IPS-18c (cell line): ENCODE data around the gene SYN1.

Source experiments
- H3K4me3 ChIP-seq: 2 replicates; pipeline ENCODE4 v1.7.0; 2013; ENCODE audit warnings: low read depth, mild to moderate bottlenecking, low read length, moderate library complexity; ENCODE audit not compliant: insufficient read depth
- H3K9me3 ChIP-seq: one replicate; pipeline ENCODE4 v1.6.1; 2013; ENCODE audit warnings: mild to moderate bottlenecking, low read length, moderate library complexity; ENCODE audit not compliant: control insufficient read depth, insufficient read depth

The SYN1 gene

GRCh38 chrX:47643926-47644325 lies 24.3 kb upstream of the SYN1 start:
- Histone ChIP-seq H3K4me3 (no peak overlapping the region), H3K9me3 (peaks cover 19% of the 10 kb centered on the region)

GRCh38 chrX:47638816-47639215 lies 19.2 kb upstream of the SYN1 start:
- no peak overlapping the region for H3K4me3 ChIP-seq

GRCh38 chrX:47637546-47638195 lies 18.0 kb upstream of the SYN1 start:
- peak overlapping the region; percentile 15; the same call in 1 of the 2 replicates for H3K4me3 ChIP-seq

More at GRCh38 chrX:47638816-47639215, 19.2 kb upstream of the SYN1 start:
- H3K9me3 ChIP-seq, result peaks cover 20% of the 10 kb centered on the region

GRCh38 chrX:47634871-47635575 lies 15.4 kb upstream of the SYN1 start:
- Histone ChIP-seq H3K9me3 (peaks cover 13% of the 10 kb centered on the region), H3K4me3 (no peak overlapping the region)

More at GRCh38 chrX:47637546-47638195, 18.0 kb upstream of the SYN1 start:
- peaks cover 20% of the 10 kb centered on the region for H3K9me3 ChIP-seq

GRCh38 chrX:47633689-47634590 lies 14.3 kb upstream of the SYN1 start:
- H3K9me3 ChIP-seq, result peaks cover 10% of the 10 kb centered on the region
- H3K4me3 ChIP-seq, result no peak overlapping the region

GRCh38 chrX:47632666-47633065 lies 13.0 kb upstream of the SYN1 start:
- H3K9me3 ChIP-seq, result peaks cover 7% of the 10 kb centered on the region
- H3K4me3 ChIP-seq, result no peak overlapping the region

- Histone ChIP-seq H3K9me3 (peaks cover 10% of the 10 kb centered on the region), H3K4me3 (no peak overlapping the region)
Observed at GRCh38 chrX:47631676-47632075, 12.0 kb upstream of the SYN1 start.

- Histone ChIP-seq H3K4me3 (no peak within 1 kb of the TSS; the same call in 1 of the 2 replicates), H3K9me3 (peaks cover 10% of the 10 kb centered on the region)
Observed at GRCh38 chrX:47629419-47630200, 10.0 kb upstream of the SYN1 start, which contains the start of gene CFP. TSS of gene CFP (minus strand) at chrX:47629930. CDS start at chrX:47629844, 86 bp downstream.

- H3K4me3 ChIP-seq, result no peak overlapping the region
Observed at GRCh38 chrX:47628982-47629381, 9.3 kb upstream of the SYN1 start.

GRCh38 chrX:47625365-47625764 lies 5.7 kb upstream of the SYN1 start:
- no peak overlapping the region for H3K4me3 ChIP-seq
- H3K9me3 ChIP-seq, result peaks cover 5% of the 10 kb centered on the region

More at GRCh38 chrX:47628982-47629381, 9.3 kb upstream of the SYN1 start:
- H3K9me3 ChIP-seq, result peaks cover 10% of the 10 kb centered on the region

- peaks cover 5% of the 10 kb centered on the region for H3K9me3 ChIP-seq
- H3K4me3 ChIP-seq, result peak overlapping the region; percentile 36; the same call in 1 of the 2 replicates
Observed at GRCh38 chrX:47623540-47624027, 3.9 kb upstream of the SYN1 start.

- H3K9me3 ChIP-seq, result peaks cover 2% of the 10 kb centered on the region
Observed at GRCh38 chrX:47621851-47622250, 2.2 kb upstream of the SYN1 start.

GRCh38 chrX:47620303-47620685 lies 637 bp upstream of the SYN1 start:
- peak overlapping the region; percentile 40 for H3K4me3 ChIP-seq
- peaks cover 7% of the 10 kb centered on the region for H3K9me3 ChIP-seq

More at GRCh38 chrX:47621851-47622250, 2.2 kb upstream of the SYN1 start:
- H3K4me3 ChIP-seq, result no peak overlapping the region

GRCh38 chrX:47618923-47619485 lies 653 bp downstream of the SYN1 start:
- H3K9me3 ChIP-seq, result peaks cover 7% of the 10 kb centered on the region
- peak overlapping the region; percentile 38; the same call in 1 of the 2 replicates for H3K4me3 ChIP-seq

- Histone ChIP-seq H3K4me3 (no peak overlapping the region), H3K9me3 (peaks cover 11% of the 10 kb centered on the region)
Observed at GRCh38 chrX:47614618-47615017, 5.0 kb downstream of the SYN1 start.

GRCh38 chrX:47613082-47613481 lies 6.6 kb downstream of the SYN1 start:
- H3K9me3 ChIP-seq, result peaks cover 11% of the 10 kb centered on the region
- H3K4me3 ChIP-seq, result no peak overlapping the region; the same call in 1 of the 2 replicates
